K562 (cell line): ENCODE data around the gene CALHM4. TPM values are rescaled to one million over a fixed set of nuclear protein-coding genes. Genes with fewer than 3 reads are reported as not detected.

Experiments used
- ATAC-seq: fragments of 200-7000 bp; cut with Tn5 transposase; 3 replicates; pipeline ENCODE4 v1.9.1; 2020; ENCODE audit warnings: moderate library complexity
- BruUV-seq: library from RNA; stranded (reverse); fragments of 400-500 nt; replicated peaks from 2 replicates; lab custom pipeline; 2021; lab: Mats Ljungman, UMichigan
- CTCF ChIA-PET: fragments of 300-600 bp; formaldehyde crosslinking; extraction: SDS; loops from one replicate; lab custom pipeline; 2021; ENCODE audit warnings: low intra/inter-chr PET ratio; lab: Yijun Ruan, JAX
- POLR2A ChIA-PET: fragments of 300-600, 350-650 bp; sonication (Branson Sonifier 250); formaldehyde crosslinking; extraction: SDS; loops from one replicate; lab custom pipeline; 2021; ENCODE audit warnings: antibody characterized with exemption, inconsistent platforms; lab: Yijun Ruan, JAX
- DNase-seq, 4 experiments: peaks; one replicate each; pipeline versions ENCODE4 v3.0.0 to v3.0.0-alpha.2; 2011 to 2018; ENCODE audit warnings: low spot score in 3 of 4, mixed read lengths in 3 of 4; ENCODE audit errors: extremely low read depth in 1 of 4
- FAIRE-seq: peaks from 2 replicates; lab custom pipeline; 2011; peaks lifted over from hg19 to GRCh38; lab: Jason Lieb, UNC
- H2AFZ ChIP-seq: 2 replicates; pipeline ENCODE4 v1.6.0; 2011; ENCODE audit warnings: low read depth, low read length, control low read depth, inconsistent platforms
- H3K27ac ChIP-seq: fragments of 200-600 bp; 3 replicates; pipeline ENCODE4 v1.8.0; 2011; ENCODE audit warnings: low read depth, mild to moderate bottlenecking, control low read depth, inconsistent platforms, low read length, moderate library complexity, mixed read lengths; ENCODE audit errors: extremely low read depth
- H3K27me3 ChIP-seq, 2 experiments: fragments of 300-600 bp in 1 of 2; 2 replicates in 1 of 2; 3 replicates in 1 of 2; pipeline versions ENCODE4 v1.6.0 to v1.8.0; 2011; ENCODE audit warnings: inconsistent platforms in 2 of 2, low read length in 2 of 2, mild to moderate bottlenecking in 1 of 2, mixed read lengths in 1 of 2, moderate library complexity in 1 of 2; ENCODE audit not compliant: control insufficient read depth in 2 of 2, insufficient read depth in 2 of 2
- H3K36me3 ChIP-seq: fragments of 300-600 bp; 3 replicates; pipeline ENCODE4 v1.8.0; 2011; ENCODE audit warnings: mild to moderate bottlenecking, low read length, inconsistent platforms; ENCODE audit not compliant: control insufficient read depth, insufficient read depth
- H3K4me1 ChIP-seq, 2 experiments: fragments of 200-600 bp in 1 of 2; replicated peaks in 1 of 2; 2 replicates in 1 of 2; 3 replicates in 1 of 2; pipeline versions ENCODE4 v1.5.1 to v1.8.0; 2011; ENCODE audit warnings: inconsistent platforms in 2 of 2, low read length in 2 of 2, mild to moderate bottlenecking in 1 of 2, mixed read lengths in 1 of 2, moderate library complexity in 1 of 2; ENCODE audit not compliant: control insufficient read depth in 2 of 2, insufficient read depth in 2 of 2
- H3K4me2 ChIP-seq: 2 replicates; pipeline ENCODE4 v1.6.1; 2011; ENCODE audit warnings: low read length, control low read depth, inconsistent platforms, mixed read lengths; ENCODE audit not compliant: insufficient read depth
- H3K4me3 ChIP-seq: fragments of 200-600 bp; sonication (generic), shearing (Covaris generic); 2 replicates; pipeline ENCODE4 v1.5.1; 2016; ENCODE audit warnings: control low read depth, inconsistent platforms
- H3K79me2 ChIP-seq: fragments of 200-600 bp; 3 replicates; pipeline ENCODE4 v1.8.0; 2011; ENCODE audit warnings: low read length, inconsistent platforms; ENCODE audit not compliant: control insufficient read depth, insufficient read depth
- H3K9ac ChIP-seq, 2 experiments: 2 replicates each; pipeline versions ENCODE4 v1.6.0 to v1.6.1; 2011; ENCODE audit warnings: low read depth in 2 of 2, low read length in 2 of 2, control low read depth in 1 of 2, inconsistent platforms in 1 of 2, mild to moderate bottlenecking in 1 of 2, mixed read lengths in 1 of 2; ENCODE audit not compliant: insufficient read depth in 1 of 2
- H3K9me1 ChIP-seq: one replicate; pipeline ENCODE4 v1.6.0; 2011; ENCODE audit warnings: inconsistent platforms, mild to moderate bottlenecking, low read length, moderate library complexity; ENCODE audit not compliant: control insufficient read depth, insufficient read depth
- H3K9me3 ChIP-seq: replicated peaks from 2 replicates; pipeline ENCODE4 v1.5.1; 2011; ENCODE audit warnings: low read depth, low read length, inconsistent platforms; ENCODE audit not compliant: control insufficient read depth, insufficient read depth
- H4K20me1 ChIP-seq: replicated peaks from 2 replicates; pipeline ENCODE4 v1.6.1; 2011; ENCODE audit warnings: low read length, inconsistent platforms, mixed read lengths; ENCODE audit not compliant: control insufficient read depth, insufficient read depth
- CHD2 ChIP-seq: IDR thresholded peaks from 2 replicates; pipeline ENCODE4 v1.6.1; 2011; ENCODE audit warnings: low read depth, low read length
- ETV1 ChIP-seq: fragments of 450-650 bp; conservative IDR thresholded peaks from 2 replicates; pipeline ENCODE4 v1.6.1; 2016; ENCODE audit warnings: missing genetic modification characterization, control low read depth, low read depth, missing compliant biosample characterization
- KAT2B ChIP-seq: IDR thresholded peaks from one replicate; pipeline ENCODE4 v1.6.1; 2012; ENCODE audit warnings: low read depth, mild to moderate bottlenecking, control low read depth, inconsistent platforms, low read length, moderate library complexity
- KDM2B ChIP-seq: fragments of 250-450 bp; sonication (Bioruptor Pico); IDR thresholded peaks from 2 replicates; pipeline ENCODE4 v1.8.0; 2021; ENCODE audit warnings: mild to moderate bottlenecking, moderate library complexity
- LARP7 ChIP-seq: fragments of 450-650 bp; IDR thresholded peaks from 2 replicates; pipeline ENCODE4 v1.6.1; 2016
- MAFG ChIP-seq: fragments of 450-650 bp; conservative IDR thresholded peaks from 2 replicates; pipeline ENCODE4 v1.6.1; 2016; ENCODE audit warnings: missing genetic modification characterization, missing compliant biosample characterization
- SOX6 ChIP-seq: fragments of 450-650 bp; IDR thresholded peaks from 2 replicates; pipeline ENCODE4 v1.6.1; 2014; ENCODE audit warnings: mild to moderate bottlenecking
- TCF7 ChIP-seq: sonication (generic); IDR thresholded peaks from 2 replicates; pipeline ENCODE4 v1.6.1; 2016; ENCODE audit warnings: antibody characterized with exemption, borderline replicate concordance
- TCFL5 ChIP-seq: fragments of 250-450 bp; sonication (Bioruptor Pico); conservative IDR thresholded peaks from 2 replicates; pipeline ENCODE4 v1.6.1; 2021; ENCODE audit warnings: mild to moderate bottlenecking, moderate library complexity, matching md5 sums
- THRAP3 ChIP-seq: fragments of 450-650 bp; IDR thresholded peaks from 2 replicates; pipeline ENCODE4 v1.6.1; 2016; ENCODE audit warnings: mild to moderate bottlenecking, inconsistent platforms, borderline replicate concordance
- TSC22D4 ChIP-seq: fragments of 450-650 bp; IDR thresholded peaks from 2 replicates; pipeline ENCODE4 v1.6.1; 2016; ENCODE audit warnings: missing genetic modification characterization, missing biosample characterization, control low read depth
- ZBTB17 ChIP-seq: fragments of 450-650 bp; formaldehyde crosslinking; IDR thresholded peaks from 2 replicates; pipeline ENCODE4 v1.4.0; 2020; ENCODE audit warnings: mild to moderate bottlenecking
- ZBTB40 ChIP-seq, 2 experiments: fragments of 450-650 bp in 1 of 2; sonication (generic) in 1 of 2; formaldehyde crosslinking in 1 of 2; IDR thresholded peaks; 2 replicates each; pipeline versions ENCODE4 v1.7.1 to v1.9.0; 2016 to 2022; ENCODE audit warnings: inconsistent platforms in 1 of 2, mild to moderate bottlenecking in 1 of 2, missing genetic modification reagents in 1 of 2
- ZNF780A ChIP-seq: fragments of 250-450 bp; sonication (Bioruptor Pico); IDR thresholded peaks from 2 replicates; pipeline ENCODE4 v1.5.0; 2021; ENCODE audit warnings: mild to moderate bottlenecking
- WGBS: fragments of 100-300 bp; shearing (Covaris generic); methylation state at CpG from one replicate; pipeline ENCODE4 v1.1.6; 2016; ENCODE audit warnings: low coverage, mixed read lengths; ENCODE audit not compliant: insufficient coverage; ENCODE audit errors: missing lambda C conversion rate; 5-methylcytosine and 5-hydroxymethylcytosine counted together
- in situ Hi-C: fragments of 300-500 bp; cut with MboI; formaldehyde crosslinking; loops from 4 replicates; pipeline ENCODE4 v1.15.0; 2018; ENCODE audit warnings: inconsistent platforms, mixed read lengths
- intact Hi-C: fragments of 100-400 bp; cut with micrococcal nuclease; formaldehyde crosslinking; loops from 2 replicates; pipeline ENCODE4 v1.14.2; 2022
- polyA plus RNA-seq, 8 experiments: library from polyadenylated mRNA; depleted of rRNA in 4 of 8; stranded (reverse) in 5 of 8; unstranded in 3 of 8; fragments of >200 nt; fragmentation: Nextera tagmentation in 2 of 8; fragmentation: Illumina TruSeq in 1 of 8; extraction: Ambion mirVana in 2 of 8; extraction: Trizol in 1 of 8; gene quantifications; 2 replicates each; pipeline versions ENCODE4 v1.2.1 to v1.2.3, GENCODE V29; 2011 to 2014; ENCODE audit warnings: inconsistent platforms in 1 of 8, missing spikeins in 1 of 8
- total RNA-seq, 7 experiments: library from RNA; depleted of rRNA in 6 of 7; stranded (reverse); fragments of >200 nt in 6 of 7; fragmentation: Illumina TruSeq in 2 of 7; extraction: Trizol in 2 of 7; gene quantifications; 2 replicates each; pipeline versions ENCODE4 v1.2.1 to v1.2.3, GENCODE V29; 2011 to 2021; ENCODE audit warnings: low replicate concordance in 1 of 7

The CALHM4 gene
- total and polyA plus RNA-seq, 9 of the 15 experiments (the other 6 are each of a cell fraction or from before 2014, with no cell fraction given) = not detected

DNA sequence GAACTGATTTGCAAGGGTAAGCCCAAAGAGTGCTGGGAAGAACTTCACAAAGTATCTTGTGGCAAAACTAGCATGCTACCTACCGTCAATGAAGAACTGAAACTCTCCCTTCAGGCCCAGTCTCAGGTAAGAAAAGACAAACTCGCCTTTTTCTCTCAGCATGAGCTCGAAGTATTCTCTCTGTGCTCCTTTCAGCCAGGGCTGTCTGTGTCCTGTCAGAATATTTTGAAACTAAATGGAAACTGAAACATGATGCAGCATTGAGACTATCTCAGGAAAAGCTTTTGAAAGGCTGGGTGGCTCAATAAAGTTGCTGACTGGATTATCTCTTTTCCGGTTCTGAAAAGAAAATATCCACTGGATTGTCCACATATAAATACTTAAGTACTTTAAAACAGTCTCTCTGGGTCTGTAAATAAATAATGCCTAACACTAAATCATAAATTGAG lies 41.4 kb upstream of the CALHM4 start:
- no TSS peak for BruUV-seq
- peak overlapping the region in 1 of 2 experiments; percentile 75; a peak in 1 of 4 replicates for H3K9ac ChIP-seq
- H4K20me1 ChIP-seq = no peaks in the 10 kb centered on the region
- H2AFZ ChIP-seq = peak overlapping the region; percentile 87
- H3K79me2 ChIP-seq = no peaks in the 10 kb centered on the region
- POLR2A ChIA-PET = interaction anchor here (0.6 to 1.8 kb wide), 13 partner anchors 9 to 346 kb away, joined by 3 to 10 read pairs (median 4); partner anchors contain the start of genes CALHM4 and TSPYL1
- 21% methylated on average over 4 of the region's 4 CpGs for WGBS
- FAIRE-seq (no peak), ATAC-seq (peak; percentile 53), DNase-seq (no peak)
- H3K27ac ChIP-seq = no peak overlapping the region
- no peaks in the 10 kb centered on the region; a peak in 2 of 5 replicates for H3K27me3 ChIP-seq
- H3K4me3 ChIP-seq = no peak overlapping the region
- H3K4me1 ChIP-seq = peaks cover 3 to 6% of the 10 kb centered on the region in 2 experiments; a peak in 3 of 5 replicates
- H3K4me2 ChIP-seq = peak overlapping the region; percentile 63
- H3K9me3 ChIP-seq = no peaks in the 10 kb centered on the region
- H3K9me1 ChIP-seq = no peaks in the 10 kb centered on the region
- in situ Hi-C loops (no loop called here), intact Hi-C loops (loop anchor here (5.0 kb wide), 1 partner anchor 70 kb away; no protein-coding TSS in a partner anchor)
- CTCF ChIA-PET = no interaction called here
- H3K36me3 ChIP-seq = no peaks in the 10 kb centered on the region
- TF ChIP-seq TSC22D4 (tag) (no peak), KAT2B (no peak), TCF7 (no peak), TCFL5 (CRISPR knock-in tag) (no peak), LARP7 (no peak), ZNF780A (CRISPR knock-in tag) (no peak), SOX6 (no peak), ZBTB17 (CRISPR knock-in tag) (0 out of 2 replicates have a peak, but pooled peaks have one; percentile 32), ZBTB40 (IDR thresholded peaks at IDR 0.05) (peak; percentile 81), ZBTB40 (CRISPR knock-in tag; IDR thresholded peaks at IDR 0.05) (no peak), MAFG (0 out of 2 replicates have a peak, but pooled peaks have one; percentile 20), KDM2B (CRISPR knock-in tag) (no peak), THRAP3 (no peak), CHD2 (no peak), ETV1 (0 out of 2 replicates have a peak, but pooled peaks have one; percentile 21)
